ENCODE data around the gene CLPTM1L.

CLPTM1L gene

GRCh38 chr5:1318659-1319251 is 26.1 kb downstream of the CLPTM1L start:
- Histone ChIP-seq H3K4me3 (ENCODE audit: low read depth, low read length) (no peak overlapping the region), H3K4me1 (no peaks in the 10 kb centered on the region), H3K9me3 (no peaks in the 10 kb centered on the region), H3K27me3 (no peaks in the 10 kb centered on the region), H3K36me3 (peaks cover 38% of the 10 kb centered on the region)
- no peak for TF ChIP-seq CTCF (IDR thresholded peaks at IDR 0.05; ENCODE audit: low read depth, low read length)
- DNase-seq = no peak

GRCh38 chr5:1317921-1318565 is 26.9 kb downstream of the CLPTM1L start:
- H3K4me3 ChIP-seq (ENCODE audit: low read depth, low read length) = no peak overlapping the region
- H3K27me3 ChIP-seq = no peaks in the 10 kb centered on the region
- no peaks in the 10 kb centered on the region for H3K9me3 ChIP-seq
- H3K36me3 ChIP-seq = peaks cover 33% of the 10 kb centered on the region
- H3K4me1 ChIP-seq = no peaks in the 10 kb centered on the region
- DNase-seq = no peak
- TF ChIP-seq CTCF (IDR thresholded peaks at IDR 0.05; ENCODE audit: low read depth, low read length) = no peak

GRCh38 chr5:1316588-1317340 is 28.1 kb downstream of the CLPTM1L start:
- Histone ChIP-seq H3K36me3 (peaks cover 31% of the 10 kb centered on the region), H3K4me1 (no peaks in the 10 kb centered on the region), H3K27me3 (no peaks in the 10 kb centered on the region), H3K9me3 (no peaks in the 10 kb centered on the region), H3K4me3 (ENCODE audit: low read depth, low read length) (no peak overlapping the region)
- DNase-seq = no peak
- TF ChIP-seq CTCF (IDR thresholded peaks at IDR 0.05; ENCODE audit: low read depth, low read length) = no peak

- Histone ChIP-seq H3K36me3 (peaks cover 24% of the 10 kb centered on the region), H3K4me1 (no peaks in the 10 kb centered on the region), H3K9me3 (no peaks in the 10 kb centered on the region), H3K4me3 (ENCODE audit: low read depth, low read length) (no peak overlapping the region), H3K27me3 (no peaks in the 10 kb centered on the region)
- no peak for DNase-seq
- TF ChIP-seq CTCF (IDR thresholded peaks at IDR 0.05; ENCODE audit: low read depth, low read length) = no peak
Measured at GRCh38 chr5:1315709-1316587, 29.0 kb downstream of the CLPTM1L start.

GRCh38 chr5:1315018-1315708 is 29.7 kb downstream of the CLPTM1L start:
- no peak for DNase-seq
- Histone ChIP-seq H3K4me1 (no peaks in the 10 kb centered on the region), H3K9me3 (no peaks in the 10 kb centered on the region), H3K27me3 (no peaks in the 10 kb centered on the region), H3K36me3 (peaks cover 17% of the 10 kb centered on the region), H3K4me3 (ENCODE audit: low read depth, low read length) (no peak overlapping the region)
- TF ChIP-seq CTCF (IDR thresholded peaks at IDR 0.05; ENCODE audit: low read depth, low read length) = no peak
